Breast epithelium (tissue), 4 donors: ENCODE results near the gene SFTA2. TPM values are rescaled to one million over a fixed set of nuclear protein-coding genes. Genes with fewer than 3 reads are reported as not detected.

ENCODE experiments used
- DNase-seq, 2 donors: peaks; one replicate each; pipeline ENCODE4 v3.0.0-alpha.2; 2019; ENCODE audit warnings: low spot score in 2 of 2
- H3K27ac ChIP-seq, 2 donors: fragments of 200-600 bp; sonication (generic) in 1 of 2; one replicate each; pipeline ENCODE4 v1.5.1; 2016 to 2019; ENCODE audit warnings: mild to moderate bottlenecking in 1 of 2
- H3K27me3 ChIP-seq, 2 donors: fragments of 200-600 bp; sonication (generic) in 1 of 2; one replicate each; pipeline versions ENCODE4 v1.5.1 to v1.6.0; 2017 to 2019; ENCODE audit warnings: control low read depth in 1 of 2, mild to moderate bottlenecking in 1 of 2
- H3K36me3 ChIP-seq: fragments of 200-600 bp; one replicate; pipeline ENCODE4 v1.5.1; 2019
- H3K4me1 ChIP-seq, 2 donors: fragments of 200-600 bp; sonication (generic); one replicate each; pipeline ENCODE4 v1.5.1; 2016 to 2019; ENCODE audit warnings: control low read depth in 1 of 2
- H3K4me3 ChIP-seq, 3 donors: fragments of 200-600 bp; sonication (generic); 1 replicate in 2 of 3; 2 replicates in 1 of 3; pipeline ENCODE4 v1.5.1; 2016 to 2019; ENCODE audit warnings: mild to moderate bottlenecking in 3 of 3, moderate library complexity in 2 of 3
- H3K9me3 ChIP-seq, 2 donors: fragments of 200-600 bp; sonication (generic) in 1 of 2; one replicate each; pipeline ENCODE4 v1.5.1; 2016 to 2019; ENCODE audit warnings: control low read depth in 1 of 2
- CTCF ChIP-seq, 3 donors: fragments of 450-650 bp; IDR thresholded peaks; one replicate each; pipeline ENCODE4 v1.5.1; 2016 to 2017; ENCODE audit warnings: antibody characterized with exemption in 3 of 3, mild to moderate bottlenecking in 3 of 3, moderate library complexity in 3 of 3
- POLR2A ChIP-seq: fragments of 450-650 bp; IDR thresholded peaks from one replicate; pipeline ENCODE4 v1.6.1; 2016; ENCODE audit warnings: antibody characterized with exemption, mild to moderate bottlenecking, moderate library complexity
- POLR2AphosphoS5 ChIP-seq, 3 donors: sonication (generic); formaldehyde crosslinking; IDR thresholded peaks; one replicate each; pipeline ENCODE4 v1.6.1; 2017; ENCODE audit warnings: antibody characterized with exemption in 3 of 3
- intact Hi-C: fragments of 100-400 bp; cut with DNase I; formaldehyde crosslinking; loops from one replicate; pipeline ENCODE4 v1.15.1; 2023; ENCODE audit warnings: low total_unique reads
- total RNA-seq, 3 donors: library from RNA; depleted of rRNA; stranded (reverse); fragments of >200 nt; gene quantifications; one replicate each; pipeline ENCODE4 v1.1.0, GENCODE V29; 2016

SFTA2 gene
- total RNA-seq, 3 donors from 2014 or later = not detected

GRCh38 chr6:30885999-30886896 is 45.7 kb downstream of the SFTA2 start:
- intact Hi-C loops = loop anchor here (5.0 kb wide), 1 partner anchor 159 kb away; no protein-coding TSS in a partner anchor
- Histone ChIP-seq H3K27me3 (no peaks in the 10 kb centered on the region), H3K9me3 (no peaks in the 10 kb centered on the region), H3K36me3 (no peaks in the 10 kb centered on the region), H3K27ac (peak overlapping the region; percentile 98), H3K4me1 (peaks cover 7 to 12% of the 10 kb centered on the region in 2 donors), H3K4me3 (peak overlapping the region; percentile 71 to 93 (median 84))
- TF ChIP-seq POLR2AphosphoS5 (IDR thresholded peaks at IDR 0.05) (peak in 1 of 3 donors; percentile 76), CTCF (IDR thresholded peaks at IDR 0.05) (no peak), POLR2A (no peak)
- DNase-seq = peak; percentile 93 to 97

DNA sequence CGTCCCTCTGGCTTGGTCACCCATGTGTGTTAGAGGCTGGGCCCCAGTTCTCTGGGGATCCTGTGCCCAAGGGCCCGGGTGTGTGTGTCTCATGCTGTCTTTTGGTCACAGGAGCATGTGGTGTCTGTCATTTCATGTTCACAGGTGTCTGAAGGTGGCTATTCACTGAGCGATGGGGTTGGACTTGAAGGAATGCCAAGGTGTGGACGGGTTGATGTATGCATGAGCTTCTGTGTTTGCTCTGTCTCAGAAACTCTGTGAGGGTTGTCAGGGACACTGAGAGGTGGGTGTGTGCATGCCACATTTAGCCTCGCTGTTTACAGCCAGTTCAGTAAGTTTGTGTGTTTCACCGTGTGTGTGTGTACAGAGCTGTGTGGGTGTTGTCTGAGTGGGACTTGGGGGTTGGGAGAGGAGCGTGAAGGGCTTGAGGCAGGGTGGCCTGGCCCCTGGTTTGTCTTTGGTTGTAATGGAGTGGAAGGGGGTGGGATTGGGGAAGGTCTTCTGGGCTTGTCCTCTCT is 46.4 kb downstream of the SFTA2 start:
- no peak for TF ChIP-seq CTCF (IDR thresholded peaks at IDR 0.05)
- TF ChIP-seq POLR2AphosphoS5 (IDR thresholded peaks at IDR 0.05) = no peak
- no peak for TF ChIP-seq POLR2A
- H3K4me3 ChIP-seq = peak overlapping the region; percentile 71 to 93 (median 84)
- no peaks in the 10 kb centered on the region for H3K9me3 ChIP-seq
- intact Hi-C loops = loop anchor here (5.0 kb wide), 1 partner anchor 158 kb away; no protein-coding TSS in a partner anchor
- H3K27ac ChIP-seq = peak overlapping the region; percentile 98
- DNase-seq = peak; percentile 72 to 84
- H3K4me1 ChIP-seq = peaks cover 7 to 12% of the 10 kb centered on the region in 2 donors
- no peaks in the 10 kb centered on the region for H3K36me3 ChIP-seq
- no peaks in the 10 kb centered on the region for H3K27me3 ChIP-seq

DNA sequence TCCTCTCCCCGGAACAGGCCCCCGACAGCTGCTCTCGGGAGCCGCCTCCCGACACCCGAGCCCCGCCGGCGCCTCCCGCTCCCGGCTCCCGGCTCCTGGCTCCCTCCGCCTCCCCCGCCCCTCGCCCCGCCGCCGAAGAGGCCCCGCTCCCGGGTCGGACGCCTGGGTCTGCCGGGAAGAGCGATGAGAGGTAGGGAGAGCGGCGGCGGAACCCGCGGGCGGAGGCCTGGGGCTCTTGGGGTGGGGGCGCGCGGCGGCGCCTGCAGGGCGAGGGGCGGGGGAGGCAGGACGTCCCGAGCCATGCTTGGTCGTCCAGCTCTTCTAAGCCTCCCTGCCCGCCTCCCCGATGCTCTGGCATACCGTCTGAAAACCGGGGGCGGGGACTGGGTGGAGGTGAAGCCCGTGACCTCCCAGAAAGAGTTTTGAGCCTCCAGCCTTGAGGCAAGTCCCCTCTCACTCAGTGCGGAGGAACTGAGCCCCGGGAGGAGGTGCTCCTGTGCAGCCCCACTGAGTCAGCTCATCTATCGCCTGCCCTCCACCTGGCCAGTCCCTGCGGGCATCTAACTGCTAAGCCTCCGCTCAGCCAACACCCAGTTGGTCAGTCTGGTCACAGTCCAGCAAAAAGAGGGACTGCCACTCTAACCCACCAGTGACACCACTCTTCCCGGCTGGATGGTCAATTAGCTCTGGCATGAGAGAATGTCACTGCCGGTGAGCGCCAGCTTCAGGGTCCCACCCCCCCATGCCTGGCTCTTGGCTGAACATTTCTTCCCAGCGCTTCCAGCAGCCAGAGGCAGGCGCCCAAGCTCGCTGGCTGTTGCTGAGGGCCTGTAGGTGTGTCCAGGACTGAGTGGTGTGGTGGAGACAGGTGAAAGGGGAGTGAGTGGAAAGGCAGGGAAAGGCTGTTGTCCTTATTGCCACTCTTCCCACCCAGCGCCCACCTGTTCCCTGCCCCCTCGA is 47.2 kb downstream of the SFTA2 start:
- DNase-seq = peak; percentile 64 to 72
- Histone ChIP-seq H3K27me3 (no peaks in the 10 kb centered on the region), H3K4me3 (peak overlapping the region; percentile 71 to 93 (median 84)), H3K27ac (peak overlapping the region; percentile 98), H3K36me3 (no peaks in the 10 kb centered on the region), H3K9me3 (no peaks in the 10 kb centered on the region), H3K4me1 (peaks cover 7 to 12% of the 10 kb centered on the region in 2 donors)
- intact Hi-C loops = loop anchor here (5.0 kb wide), 1 partner anchor 158 kb away; no protein-coding TSS in a partner anchor
- TF ChIP-seq CTCF (IDR thresholded peaks at IDR 0.05) = no peak
- peak in 1 of 3 donors; percentile 9 for TF ChIP-seq POLR2AphosphoS5 (IDR thresholded peaks at IDR 0.05)

- Histone ChIP-seq H3K9me3 (no peaks in the 10 kb centered on the region), H3K27me3 (no peaks in the 10 kb centered on the region), H3K27ac (peak within 1 kb of the TSS; percentile 98), H3K4me3 (peak within 1 kb of the TSS; percentile 71 to 93 (median 84)), H3K36me3 (no peaks in the 10 kb centered on the region), H3K4me1 (peaks cover 7 to 12% of the 10 kb centered on the region in 2 donors)
- peak; percentile 87 to 91 for DNase-seq
- TF ChIP-seq POLR2AphosphoS5 (IDR thresholded peaks at IDR 0.05) = peak in 2 of 3 donors; percentile 40 to 67
- peak in 1 of 3 donors; percentile 38 for TF ChIP-seq CTCF (IDR thresholded peaks at IDR 0.05)
- peak; percentile 27 for TF ChIP-seq POLR2A
- intact Hi-C loops = no loop called here
These were observed 48.1 kb downstream of the SFTA2 start, which contains the start of gene DDR1 for GRCh38 chr6:30883685-30884520. TSS of gene DDR1 (plus strand) at chr6:30884519. CDS start at chr6:30888730, 4,211 bp downstream.
